Measurements from ENCODE around the gene REN. TPM values are rescaled to one million over a fixed set of nuclear protein-coding genes. Genes with fewer than 3 reads are reported as not detected.

Gene REN
- total and polyA plus RNA-seq, 2 of the 13 experiments (the other 11 are each of a cell fraction or from before 2014, with no cell fraction given) = not detected

DNA sequence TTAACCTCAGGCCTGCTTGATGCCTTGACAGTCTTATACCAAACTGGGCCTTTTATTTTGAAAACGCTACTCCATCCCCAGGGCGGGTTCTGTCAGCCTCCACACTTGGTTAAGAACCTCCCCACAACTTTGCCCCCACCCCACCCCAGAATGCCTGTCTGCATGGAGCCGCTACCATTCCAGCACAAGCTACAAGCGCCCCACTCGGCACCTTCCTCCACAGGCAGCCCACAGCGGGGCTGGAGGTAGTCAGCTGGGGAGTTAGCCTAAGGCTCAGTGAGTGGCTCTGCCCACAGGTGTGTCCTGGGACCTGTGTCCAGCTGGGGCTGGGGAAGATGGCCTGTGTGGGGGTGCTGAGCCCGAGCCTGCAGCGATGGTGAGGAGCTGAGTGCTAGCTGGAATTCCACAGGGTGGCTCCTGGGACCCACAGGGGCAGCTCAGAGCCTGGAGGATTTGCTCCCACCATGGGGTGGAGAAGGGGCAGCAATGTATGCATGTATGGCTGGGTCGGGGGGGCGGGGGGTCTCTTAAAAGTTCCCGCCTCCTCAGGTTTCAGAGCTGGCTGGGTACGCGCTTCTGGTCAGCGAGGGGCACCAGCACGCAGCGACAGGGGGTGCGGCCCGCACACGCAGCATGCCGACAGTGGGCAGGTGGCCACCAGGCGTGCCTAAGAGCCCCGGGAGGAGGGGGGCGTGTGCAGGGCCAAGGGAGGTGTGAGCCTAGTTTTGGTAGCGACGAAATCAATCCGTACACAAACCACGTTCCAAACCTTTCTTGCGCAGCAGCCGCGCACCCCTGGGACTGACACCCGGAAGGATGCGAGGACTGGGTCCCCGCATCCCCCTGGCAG lies 15.2 kb downstream of the REN start (continued):
- TF ChIP-seq GATA4 (IDR thresholded peaks at IDR 0.05; ENCODE audit: borderline replicate concordance, low read depth) = no peak
- TF ChIP-seq, protein P1, sequence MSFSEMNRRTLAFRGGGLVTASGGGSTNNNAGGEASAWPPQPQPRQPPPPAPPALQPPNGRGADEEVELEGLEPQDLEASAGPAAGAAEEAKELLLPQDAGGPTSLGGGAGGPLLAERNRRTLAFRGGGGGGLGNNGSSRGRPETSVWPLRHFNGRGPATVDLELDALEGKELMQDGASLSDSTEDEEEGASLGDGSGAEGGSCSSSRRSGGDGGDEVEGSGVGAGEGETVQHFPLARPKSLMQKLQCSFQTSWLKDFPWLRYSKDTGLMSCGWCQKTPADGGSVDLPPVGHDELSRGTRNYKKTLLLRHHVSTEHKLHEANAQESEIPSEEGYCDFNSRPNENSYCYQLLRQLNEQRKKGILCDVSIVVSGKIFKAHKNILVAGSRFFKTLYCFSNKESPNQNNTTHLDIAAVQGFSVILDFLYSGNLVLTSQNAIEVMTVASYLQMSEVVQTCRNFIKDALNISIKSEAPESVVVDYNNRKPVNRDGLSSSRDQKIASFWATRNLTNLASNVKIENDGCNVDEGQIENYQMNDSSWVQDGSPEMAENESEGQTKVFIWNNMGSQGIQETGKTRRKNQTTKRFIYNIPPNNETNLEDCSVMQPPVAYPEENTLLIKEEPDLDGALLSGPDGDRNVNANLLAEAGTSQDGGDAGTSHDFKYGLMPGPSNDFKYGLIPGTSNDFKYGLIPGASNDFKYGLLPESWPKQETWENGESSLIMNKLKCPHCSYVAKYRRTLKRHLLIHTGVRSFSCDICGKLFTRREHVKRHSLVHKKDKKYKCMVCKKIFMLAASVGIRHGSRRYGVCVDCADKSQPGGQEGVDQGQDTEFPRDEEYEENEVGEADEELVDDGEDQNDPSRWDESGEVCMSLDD (CRISPR knock-in tag; IDR thresholded peaks at IDR 0.05; ENCODE audit: borderline replicate concordance) = no peak
- TF ChIP-seq ARHGAP35 (CRISPR knock-in tag; IDR thresholded peaks at IDR 0.05; ENCODE audit: borderline replicate concordance) = no peak
- no peak for TF ChIP-seq ZNF143 (CRISPR knock-in tag; IDR thresholded peaks at IDR 0.05)
- no peak for TF ChIP-seq ZNF546 (CRISPR knock-in tag; conservative IDR thresholded peaks at IDR 0.05)
- no peak for TF ChIP-seq ZNF317 (CRISPR knock-in tag; IDR thresholded peaks at IDR 0.05)
- no peak for TF ChIP-seq ZNF501 (CRISPR knock-in tag; IDR thresholded peaks at IDR 0.05)
- TF ChIP-seq ZNF572 (CRISPR knock-in tag; IDR thresholded peaks at IDR 0.05) = no peak
- TF ChIP-seq HNRNPLL (IDR thresholded peaks at IDR 0.05; ENCODE audit: low read depth, low read length, poor library complexity, severe bottlenecking) = peak; percentile 43
- TF ChIP-seq, protein P2, sequence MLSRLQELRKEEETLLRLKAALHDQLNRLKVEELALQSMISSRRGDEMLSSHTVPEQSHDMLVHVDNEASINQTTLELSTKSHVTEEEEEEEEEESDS (CRISPR knock-in tag; IDR thresholded peaks at IDR 0.05; ENCODE audit: borderline replicate concordance) = no peak
- no peak for TF ChIP-seq ZNF274 (CRISPR knock-in tag; IDR thresholded peaks at IDR 0.05)
- TF ChIP-seq HOXA7 (CRISPR knock-in tag; IDR thresholded peaks at IDR 0.05) = no peak
- TF ChIP-seq SNAPC2 (CRISPR knock-in tag; IDR thresholded peaks at IDR 0.05) = no peak
- TF ChIP-seq ZNF562 (CRISPR knock-in tag; IDR thresholded peaks at IDR 0.05; ENCODE audit: borderline replicate concordance) = no peak
- TF ChIP-seq, protein P3, sequence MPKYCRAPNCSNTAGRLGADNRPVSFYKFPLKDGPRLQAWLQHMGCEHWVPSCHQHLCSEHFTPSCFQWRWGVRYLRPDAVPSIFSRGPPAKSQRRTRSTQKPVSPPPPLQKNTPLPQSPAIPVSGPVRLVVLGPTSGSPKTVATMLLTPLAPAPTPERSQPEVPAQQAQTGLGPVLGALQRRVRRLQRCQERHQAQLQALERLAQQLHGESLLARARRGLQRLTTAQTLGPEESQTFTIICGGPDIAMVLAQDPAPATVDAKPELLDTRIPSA (CRISPR knock-in tag; IDR thresholded peaks at IDR 0.05; ENCODE audit: borderline replicate concordance) = no peak
- no peak for TF ChIP-seq ZNF484 (CRISPR knock-in tag; IDR thresholded peaks at IDR 0.05; ENCODE audit: borderline replicate concordance, low read depth)
- TF ChIP-seq HIVEP1 (CRISPR knock-in tag; IDR thresholded peaks at IDR 0.05) = no peak
- TF ChIP-seq, protein P4, sequence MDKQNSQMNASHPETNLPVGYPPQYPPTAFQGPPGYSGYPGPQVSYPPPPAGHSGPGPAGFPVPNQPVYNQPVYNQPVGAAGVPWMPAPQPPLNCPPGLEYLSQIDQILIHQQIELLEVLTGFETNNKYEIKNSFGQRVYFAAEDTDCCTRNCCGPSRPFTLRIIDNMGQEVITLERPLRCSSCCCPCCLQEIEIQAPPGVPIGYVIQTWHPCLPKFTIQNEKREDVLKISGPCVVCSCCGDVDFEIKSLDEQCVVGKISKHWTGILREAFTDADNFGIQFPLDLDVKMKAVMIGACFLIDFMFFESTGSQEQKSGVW (CRISPR knock-in tag; IDR thresholded peaks at IDR 0.05; ENCODE audit: borderline replicate concordance) = no peak
- no peak for TF ChIP-seq HNRNPK (IDR thresholded peaks at IDR 0.05; ENCODE audit: low read depth, low read length, poor library complexity, severe bottlenecking)
- no peak for TF ChIP-seq ZEB1 (IDR thresholded peaks at IDR 0.05; ENCODE audit: insufficient replicate concordance, low read depth)
- TF ChIP-seq, protein P5, sequence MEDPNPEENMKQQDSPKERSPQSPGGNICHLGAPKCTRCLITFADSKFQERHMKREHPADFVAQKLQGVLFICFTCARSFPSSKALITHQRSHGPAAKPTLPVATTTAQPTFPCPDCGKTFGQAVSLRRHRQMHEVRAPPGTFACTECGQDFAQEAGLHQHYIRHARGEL (CRISPR knock-in tag; IDR thresholded peaks at IDR 0.05) = no peak
- TF ChIP-seq, protein P6, sequence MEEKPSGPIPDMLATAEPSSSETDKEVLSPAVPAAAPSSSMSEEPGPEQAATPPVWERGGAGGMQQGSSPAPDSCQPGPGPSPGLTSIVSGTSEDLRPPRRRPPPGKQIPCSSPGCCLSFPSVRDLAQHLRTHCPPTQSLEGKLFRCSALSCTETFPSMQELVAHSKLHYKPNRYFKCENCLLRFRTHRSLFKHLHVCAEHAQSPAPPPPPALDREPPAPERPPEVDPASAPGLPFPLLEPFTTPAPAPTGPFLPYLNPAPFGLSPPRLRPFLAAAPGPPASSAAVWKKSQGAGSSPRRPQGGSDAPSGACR (CRISPR knock-in tag; IDR thresholded peaks at IDR 0.05) = no peak
- no peak for TF ChIP-seq ZBTB7A (CRISPR knock-in tag; IDR thresholded peaks at IDR 0.05)

Measured in HepG2 (cell line).